Right forelimb (tissue), 1 donor: ENCODE data around the gene CD7.
A peak's percentile ranks its signal among the peaks of the same experiment; 100 is the strongest.

Experiments used
- DNase-seq: peaks from one replicate; pipeline ENCODE4 v3.0.0-alpha.2; 2018

The CD7 gene

GRCh38 chr17:82346342-82347300, 29.2 kb upstream of the CD7 start:
- DNase-seq, result no peak

GRCh38 chr17:82345151-82345976, 28.0 kb upstream of the CD7 start:
- no peak for DNase-seq

GRCh38 chr17:82344175-82344907, 26.9 kb upstream of the CD7 start:
- no peak for DNase-seq

GRCh38 chr17:82343560-82343959, 26.2 kb upstream of the CD7 start:
- no peak for DNase-seq

GRCh38 chr17:82342361-82343079, 25.1 kb upstream of the CD7 start:
- DNase-seq, result no peak

- no peak for DNase-seq
Measured at GRCh38 chr17:82339634-82340580, 22.5 kb upstream of the CD7 start.

- no peak for DNase-seq
Measured at GRCh38 chr17:82338858-82339633, 21.6 kb upstream of the CD7 start.

- DNase-seq, result no peak
Measured at GRCh38 chr17:82334622-82335394, 17.4 kb upstream of the CD7 start.

- DNase-seq, result no peak
Measured at GRCh38 chr17:82334204-82334621, 16.8 kb upstream of the CD7 start.

GRCh38 chr17:82333279-82334171, 16.1 kb upstream of the CD7 start, which contains the start of gene SECTM1:
TSS of gene SECTM1 (minus strand) at chr17:82333766. CDS start at chr17:82327240, 6,526 bp downstream.
- DNase-seq, result peak; percentile 83

- DNase-seq, result no peak
Measured at GRCh38 chr17:82332669-82333278, 15.4 kb upstream of the CD7 start.

- DNase-seq, result no peak
Measured at GRCh38 chr17:82331345-82331939, 14.0 kb upstream of the CD7 start.

GRCh38 chr17:82330322-82331239, 13.2 kb upstream of the CD7 start:
- DNase-seq, result peak; percentile 82

- DNase-seq, result no peak
Measured at GRCh38 chr17:82329683-82330321, 12.4 kb upstream of the CD7 start.

GRCh38 chr17:82328994-82329507, 11.6 kb upstream of the CD7 start:
- no peak for DNase-seq
